ENCODE data around the gene DIO3.

DNA sequence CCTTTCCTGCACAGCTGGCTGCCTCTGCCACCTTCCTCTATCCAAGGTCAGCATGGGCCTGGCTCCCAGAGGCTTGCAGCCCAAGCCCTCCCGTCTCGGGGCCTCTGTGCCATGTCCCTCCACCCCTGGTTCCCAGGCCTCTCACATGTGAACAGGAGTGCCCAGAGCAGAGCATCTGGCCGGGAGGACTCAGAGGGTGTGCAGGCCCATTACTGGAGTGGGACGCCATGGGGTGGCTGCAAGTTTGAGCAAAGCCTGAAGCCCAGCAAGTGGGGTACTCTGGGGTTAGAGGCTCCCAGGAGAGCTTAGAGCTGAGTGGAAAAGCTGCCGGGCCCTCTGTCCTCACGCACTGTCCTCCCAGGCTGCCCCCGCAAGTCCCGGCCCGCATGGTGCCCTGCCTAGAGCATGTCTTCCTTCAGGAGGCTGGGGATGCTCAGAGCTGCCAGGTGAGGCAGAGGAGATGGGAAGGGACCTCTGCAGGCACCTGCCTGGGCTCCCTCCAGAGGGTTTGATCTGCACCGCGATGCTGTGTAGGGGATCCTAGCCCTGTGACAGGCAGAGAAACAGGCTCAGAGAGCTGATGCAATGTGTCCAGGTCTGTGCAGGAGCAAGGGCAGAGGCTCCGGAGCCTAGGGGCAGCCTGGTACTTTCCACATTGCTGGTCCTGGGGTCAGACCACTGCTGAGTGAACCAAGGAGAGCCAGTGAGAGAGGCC is 39.8 kb downstream of the DIO3 start:
- TF ChIP-seq, protein P1, sequence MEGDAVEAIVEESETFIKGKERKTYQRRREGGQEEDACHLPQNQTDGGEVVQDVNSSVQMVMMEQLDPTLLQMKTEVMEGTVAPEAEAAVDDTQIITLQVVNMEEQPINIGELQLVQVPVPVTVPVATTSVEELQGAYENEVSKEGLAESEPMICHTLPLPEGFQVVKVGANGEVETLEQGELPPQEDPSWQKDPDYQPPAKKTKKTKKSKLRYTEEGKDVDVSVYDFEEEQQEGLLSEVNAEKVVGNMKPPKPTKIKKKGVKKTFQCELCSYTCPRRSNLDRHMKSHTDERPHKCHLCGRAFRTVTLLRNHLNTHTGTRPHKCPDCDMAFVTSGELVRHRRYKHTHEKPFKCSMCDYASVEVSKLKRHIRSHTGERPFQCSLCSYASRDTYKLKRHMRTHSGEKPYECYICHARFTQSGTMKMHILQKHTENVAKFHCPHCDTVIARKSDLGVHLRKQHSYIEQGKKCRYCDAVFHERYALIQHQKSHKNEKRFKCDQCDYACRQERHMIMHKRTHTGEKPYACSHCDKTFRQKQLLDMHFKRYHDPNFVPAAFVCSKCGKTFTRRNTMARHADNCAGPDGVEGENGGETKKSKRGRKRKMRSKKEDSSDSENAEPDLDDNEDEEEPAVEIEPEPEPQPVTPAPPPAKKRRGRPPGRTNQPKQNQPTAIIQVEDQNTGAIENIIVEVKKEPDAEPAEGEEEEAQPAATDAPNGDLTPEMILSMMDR (IDR thresholded peaks at IDR 0.05) = no peak
- TF ChIP-seq POLR2A (IDR thresholded peaks at IDR 0.05) = no peak
